GM21528 (cell line): ENCODE measurements around the gene MAP3K5.

Experiments used
- ATAC-seq: cut with Tn5 transposase; IDR thresholded peaks from one replicate; pipeline ENCODE4 v1.9.1; 2021; ENCODE audit warnings: mild to moderate bottlenecking, moderate library complexity; ENCODE audit not compliant: unreplicated experiment, low FRiP score

The MAP3K5 gene

DNA sequence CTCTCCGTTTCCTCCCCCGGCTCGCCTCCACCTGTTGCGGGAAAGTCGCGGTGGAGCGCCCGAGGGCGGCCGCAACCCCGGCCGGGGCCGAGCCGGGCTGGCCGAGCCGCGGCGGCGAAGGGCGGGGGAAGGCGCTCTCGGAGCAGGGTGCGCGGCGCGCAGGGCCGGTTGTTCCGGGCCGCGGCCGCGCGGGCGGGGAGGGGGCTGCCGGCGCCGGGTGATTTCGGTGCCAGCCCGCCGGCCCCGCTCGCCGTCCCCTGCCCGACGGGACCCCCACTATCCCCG is 242.3 kb downstream of the MAP3K5 start:
- ATAC-seq: peak; percentile 55

- ATAC-seq: no peak
Measured at GRCh38 chr6:136549300-136550044, 242.8 kb downstream of the MAP3K5 start.

- ATAC-seq: no peak
Measured at GRCh38 chr6:136548582-136549299, 243.5 kb downstream of the MAP3K5 start.

DNA sequence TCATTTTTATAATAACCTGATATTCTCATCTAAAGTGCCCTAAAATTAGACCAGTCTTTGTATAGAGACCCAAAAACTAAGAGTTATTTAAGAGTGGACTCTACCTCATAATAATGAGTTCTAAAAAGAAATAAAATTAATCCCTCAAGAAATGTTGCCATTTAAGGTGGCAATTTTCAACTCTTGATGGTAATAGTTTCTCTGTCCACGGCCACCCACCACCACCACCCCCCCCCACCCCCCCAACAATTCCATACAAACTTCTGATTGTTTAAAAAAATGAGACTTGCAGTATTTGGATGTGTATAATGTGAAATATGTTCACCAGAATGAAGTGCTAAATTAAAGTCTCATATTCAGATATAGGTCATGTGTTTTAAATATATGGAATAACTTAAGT is 244.4 kb downstream of the MAP3K5 start:
- no peak for ATAC-seq

DNA sequence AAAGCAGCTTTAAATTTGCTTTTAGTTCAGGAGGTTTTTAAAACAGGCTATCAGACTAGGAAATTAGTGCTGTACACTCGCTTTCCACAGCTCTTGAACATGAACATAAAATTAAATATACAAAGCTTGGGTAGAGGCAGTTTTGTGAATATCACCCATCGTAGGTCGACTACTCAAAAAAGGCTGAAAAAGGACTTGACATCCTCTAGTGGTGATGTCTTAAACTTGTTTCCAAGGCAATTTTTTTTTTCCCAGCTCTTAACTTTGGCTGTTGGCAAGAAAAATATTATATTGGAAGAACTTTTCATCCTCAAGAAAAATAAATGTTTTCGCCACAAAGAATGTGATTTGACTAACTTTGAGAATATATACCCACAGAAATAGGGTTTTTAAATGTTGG is 244.9 kb downstream of the MAP3K5 start:
- ATAC-seq: no peak

DNA sequence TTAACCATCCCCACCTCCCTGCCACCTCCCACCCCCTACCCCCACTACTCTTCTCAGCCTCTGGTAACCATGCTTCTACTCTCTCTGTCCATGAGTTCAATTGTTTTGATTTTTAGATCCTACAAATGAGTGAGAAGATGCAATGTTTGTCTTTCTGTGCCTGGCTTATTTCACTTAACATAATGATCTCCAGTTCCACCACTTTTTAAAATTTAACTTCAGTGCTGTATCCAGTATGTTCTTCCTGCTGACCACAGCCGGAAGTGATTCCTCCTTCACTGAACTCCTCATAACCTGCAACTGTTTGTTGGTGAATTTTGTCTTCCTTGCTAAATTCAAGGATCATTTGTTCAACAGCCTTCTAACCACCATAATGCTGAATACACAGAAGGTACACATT is 245.9 kb downstream of the MAP3K5 start:
- no peak for ATAC-seq

GRCh38 chr6:136544326-136544725 is 248.0 kb downstream of the MAP3K5 start:
- ATAC-seq: no peak

- no peak for ATAC-seq
Measured at GRCh38 chr6:136541395-136541794, 250.9 kb downstream of the MAP3K5 start.

- ATAC-seq: no peak
Measured at GRCh38 chr6:136539967-136540652, 252.2 kb downstream of the MAP3K5 start.

DNA sequence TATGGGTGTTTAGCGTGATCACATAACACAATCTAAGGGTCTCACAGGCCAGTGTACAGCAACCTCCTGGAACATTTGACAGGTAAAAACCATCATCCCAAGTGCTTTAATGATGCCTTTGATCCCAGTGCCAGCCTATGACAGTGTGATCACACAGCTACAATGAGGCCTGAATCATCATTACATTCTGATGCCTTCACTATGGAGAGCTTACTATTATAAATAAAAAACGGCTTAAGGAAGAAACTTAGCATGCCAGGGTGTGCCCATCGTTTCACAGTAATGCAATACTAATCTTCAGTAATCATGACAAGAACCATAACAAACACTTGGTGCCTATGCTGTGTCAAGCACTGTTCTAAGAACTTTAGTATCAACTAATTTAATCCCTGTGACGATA is 253.4 kb downstream of the MAP3K5 start:
- no peak for ATAC-seq

GRCh38 chr6:136535880-136536650 is 256.2 kb downstream of the MAP3K5 start:
- ATAC-seq: no peak

GRCh38 chr6:136535017-136535765 is 257.1 kb downstream of the MAP3K5 start:
- no peak for ATAC-seq

DNA sequence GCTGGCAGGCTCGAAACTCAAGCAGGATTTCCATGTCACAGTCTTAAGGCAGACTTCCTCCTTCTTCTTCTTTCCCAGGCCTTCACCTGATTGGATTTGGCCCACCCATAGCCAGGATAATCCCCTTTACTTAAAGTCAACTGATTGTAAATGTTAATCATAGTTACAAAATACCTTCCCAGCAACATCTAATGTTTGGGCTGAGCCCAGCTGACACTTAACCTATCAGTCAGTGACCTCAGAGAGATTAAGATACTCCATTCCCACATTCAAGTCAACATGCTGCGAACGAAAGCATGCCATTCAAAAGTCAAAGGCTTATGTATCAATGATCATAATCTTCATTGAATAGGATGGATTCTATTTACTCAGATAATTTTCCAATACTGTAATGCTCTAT is 258.0 kb downstream of the MAP3K5 start:
- ATAC-seq: no peak

- no peak for ATAC-seq
Measured at GRCh38 chr6:136533487-136533886, 258.8 kb downstream of the MAP3K5 start.

GRCh38 chr6:136532030-136532429 is 260.2 kb downstream of the MAP3K5 start:
- ATAC-seq: no peak

GRCh38 chr6:136529710-136530109 is 262.6 kb downstream of the MAP3K5 start:
- ATAC-seq: no peak

- ATAC-seq: no peak
Measured at GRCh38 chr6:136528477-136528876, 263.8 kb downstream of the MAP3K5 start.

DNA sequence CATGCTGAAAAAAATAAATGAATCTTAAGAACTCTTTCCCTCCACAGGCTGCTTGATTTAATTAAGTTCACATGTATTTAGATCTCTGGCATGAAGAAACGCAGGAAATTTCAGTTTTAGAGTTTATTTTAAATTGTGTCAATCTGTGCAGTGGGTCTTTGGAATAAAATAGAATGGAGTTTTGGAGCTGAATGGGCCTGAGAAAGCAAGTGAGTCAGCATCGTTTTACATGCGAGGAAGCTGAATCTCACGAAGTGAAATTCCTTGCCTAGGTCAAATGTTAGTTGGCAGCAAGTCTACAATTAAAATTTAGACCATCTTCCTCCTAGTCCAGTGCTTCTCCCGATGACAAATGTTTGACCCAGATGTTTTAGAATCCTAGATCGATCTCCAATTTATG is 264.4 kb downstream of the MAP3K5 start:
- no peak for ATAC-seq

DNA sequence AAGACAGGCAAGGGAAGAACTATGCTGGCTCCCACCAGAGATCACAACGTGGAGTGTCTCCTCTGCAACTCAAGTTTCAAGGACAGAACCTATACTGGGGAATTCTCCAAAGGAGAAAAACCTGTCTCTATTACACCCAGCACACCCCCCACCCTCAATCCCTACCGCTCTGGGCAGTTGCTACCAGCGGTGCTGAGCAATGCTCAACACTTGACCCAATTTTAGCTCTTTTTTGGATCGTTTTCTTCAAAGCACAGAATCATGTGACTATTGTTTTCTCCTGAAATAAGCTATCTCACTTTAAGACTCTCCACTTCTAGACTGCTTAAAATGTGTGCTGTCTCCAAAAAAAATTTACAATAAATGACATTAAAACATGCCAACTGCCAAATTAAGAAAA is 265.3 kb downstream of the MAP3K5 start:
- ATAC-seq: no peak

DNA sequence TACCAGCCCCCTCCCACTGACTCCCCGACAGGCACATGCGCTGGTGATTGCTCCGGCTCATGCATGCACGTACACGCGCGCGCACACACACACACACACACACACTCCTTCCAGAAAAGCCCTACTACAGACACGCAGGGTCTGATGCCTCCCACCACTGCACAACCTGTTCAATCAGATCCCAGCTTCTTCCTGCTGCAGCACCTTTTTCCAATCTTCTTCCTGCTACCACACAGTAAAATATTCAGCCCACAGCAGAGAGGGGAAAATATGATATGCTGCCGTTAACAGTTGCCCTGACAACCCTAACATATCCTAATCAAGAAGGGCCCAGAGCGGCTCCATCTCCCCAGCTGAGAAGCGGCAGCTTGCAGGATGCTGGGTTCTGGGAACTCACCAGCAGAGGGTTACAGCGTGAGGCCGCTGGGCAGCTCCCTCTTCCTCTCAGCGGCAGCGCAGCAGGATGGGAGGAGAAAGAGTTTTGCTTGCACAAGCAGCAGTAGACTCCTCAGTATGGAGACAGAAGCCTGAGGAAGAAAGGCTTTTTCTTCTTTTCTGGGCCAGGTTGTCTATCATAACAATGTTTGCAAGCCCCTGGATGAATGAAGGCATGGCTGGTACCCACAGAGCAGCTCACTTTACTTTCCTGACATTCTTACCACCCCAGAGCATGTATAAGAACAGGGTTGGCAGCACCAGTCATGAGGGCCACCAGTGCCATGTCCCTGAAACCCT is 265.9 kb downstream of the MAP3K5 start:
- ATAC-seq: no peak
